Astrocyte of the spinal cord (primary cell): ENCODE results near the gene ATP6V0B.

ENCODE experiments used
- DNase-seq: peaks from one replicate; pipeline ENCODE4 v3.0.0; 2011; ENCODE audit warnings: low read depth, low spot score
- H3K4me3 ChIP-seq: 2 replicates; pipeline ENCODE4 v1.5.1; 2011; ENCODE audit warnings: low read depth, mild to moderate bottlenecking, low read length, moderate library complexity
- CTCF ChIP-seq: IDR thresholded peaks from 2 replicates; pipeline ENCODE4 v1.5.1; 2012; ENCODE audit warnings: low read depth, mild to moderate bottlenecking, low read length, inconsistent platforms
- in situ Hi-C: cut with HindIII; loops from 2 replicates; pipeline ENCODE4 v1.10.0; 2017; ENCODE audit warnings: low sequenced_read_pairs

The ATP6V0B gene

GRCh38 chr1:43960798-43961197 lies 14.0 kb upstream of the ATP6V0B start:
- in situ Hi-C loops = no loop called here
- TF ChIP-seq CTCF = no peak
- H3K4me3 ChIP-seq = no peak overlapping the region
- no peak for DNase-seq

GRCh38 chr1:43961692-43962091 lies 13.1 kb upstream of the ATP6V0B start:
- TF ChIP-seq CTCF = no peak
- in situ Hi-C loops = no loop called here
- no peak overlapping the region for H3K4me3 ChIP-seq
- DNase-seq = no peak

- in situ Hi-C loops = no loop called here
- TF ChIP-seq CTCF = no peak
- no peak overlapping the region for H3K4me3 ChIP-seq
- DNase-seq = no peak
Measured at GRCh38 chr1:43962324-43962723, 12.4 kb upstream of the ATP6V0B start.

- no peak for TF ChIP-seq CTCF
- in situ Hi-C loops = no loop called here
Measured at GRCh38 chr1:43963006-43963405, 11.8 kb upstream of the ATP6V0B start.

GRCh38 chr1:43963890-43964289 lies 10.9 kb upstream of the ATP6V0B start:
- no peak for DNase-seq
- in situ Hi-C loops = no loop called here
- TF ChIP-seq CTCF = no peak
- no peak overlapping the region for H3K4me3 ChIP-seq

More at GRCh38 chr1:43963006-43963405, 11.8 kb upstream of the ATP6V0B start:
- no peak for DNase-seq
- H3K4me3 ChIP-seq = no peak overlapping the region

GRCh38 chr1:43965316-43965715 lies 9.4 kb upstream of the ATP6V0B start:
- in situ Hi-C loops = no loop called here
- no peak for DNase-seq
- TF ChIP-seq CTCF = no peak
- H3K4me3 ChIP-seq = no peak overlapping the region
